Stimulated activated CD4-positive, alpha-beta T cell treated with anti-CD3 and anti-CD28 coated beads, Interleukin-4, amount 100 ng/mL, for 4 hours (primary cell): ENCODE measurements around the gene GFOD1.
"Not testable (repeated sequence)": the region's sequence is repeated elsewhere in the genome, so short reads cannot be mapped to it uniquely, and the experiment has no call there.

Source experiments
- DNase-seq, 2 experiments: peaks; one replicate each; pipeline ENCODE4 v3.0.0-alpha.2; 2020

The GFOD1 gene

DNA sequence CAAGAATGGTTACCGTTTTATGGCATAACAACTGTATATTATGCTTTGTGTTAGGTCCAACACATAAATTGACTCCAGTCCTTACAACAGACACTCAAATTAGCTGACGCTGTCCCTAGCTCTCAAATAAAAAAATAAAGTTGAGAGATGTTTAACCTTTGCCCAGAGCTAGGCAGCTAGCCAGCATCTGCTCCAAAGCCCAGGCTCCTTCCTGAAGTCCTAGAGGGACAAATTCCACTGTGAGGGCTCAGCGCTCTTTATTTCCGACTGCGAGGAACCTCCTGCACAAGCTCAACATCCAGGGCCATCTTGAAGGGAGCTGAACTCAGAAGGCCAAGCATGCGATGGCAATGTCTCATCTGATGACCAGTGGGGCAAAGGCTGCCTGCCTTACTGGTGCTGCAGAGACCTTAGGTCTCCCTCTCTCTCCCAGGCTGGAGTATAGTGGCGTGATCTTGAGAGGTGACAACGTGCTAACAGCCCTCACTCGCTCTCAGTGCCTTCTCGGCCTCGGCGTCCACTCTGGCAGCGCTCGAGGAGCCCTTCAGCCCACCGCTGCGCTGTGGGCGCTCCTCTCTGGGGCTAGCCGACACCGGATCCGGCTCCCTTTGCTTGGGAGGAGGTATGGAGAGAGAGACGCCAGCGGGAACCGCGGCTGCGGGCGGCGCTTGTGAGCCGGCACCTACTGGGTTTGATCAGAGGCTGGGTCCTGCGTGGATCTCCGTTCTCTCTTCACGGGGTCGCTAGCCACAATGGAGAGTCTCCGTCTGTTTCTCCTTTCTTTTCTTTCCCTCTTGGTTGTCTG, 24.7 kb upstream of the GFOD1 start:
- no peak for DNase-seq

DNA sequence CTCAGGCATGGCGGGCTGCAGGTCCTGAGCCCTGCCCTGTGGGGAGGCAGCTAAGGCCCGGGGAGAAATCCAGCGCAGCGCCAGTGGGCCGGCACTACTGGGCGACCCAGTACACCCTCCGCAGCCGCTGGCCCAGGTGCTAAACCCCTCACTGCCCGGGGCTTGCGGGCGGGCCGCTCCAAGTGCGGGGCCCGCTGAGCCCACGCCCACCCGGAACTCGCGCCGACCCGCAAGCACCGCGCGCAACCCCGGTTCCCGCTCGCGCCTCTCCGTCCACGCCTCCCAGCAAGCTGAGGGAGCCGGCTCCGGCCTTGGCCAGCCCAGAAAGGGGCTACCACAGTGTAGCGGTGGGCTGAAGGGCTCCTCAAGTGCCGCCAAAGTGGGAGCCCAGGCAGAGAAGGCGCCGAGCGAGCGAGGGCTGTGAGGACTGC, 23.8 kb upstream of the GFOD1 start:
- DNase-seq, result not testable (repeated sequence)

DNA sequence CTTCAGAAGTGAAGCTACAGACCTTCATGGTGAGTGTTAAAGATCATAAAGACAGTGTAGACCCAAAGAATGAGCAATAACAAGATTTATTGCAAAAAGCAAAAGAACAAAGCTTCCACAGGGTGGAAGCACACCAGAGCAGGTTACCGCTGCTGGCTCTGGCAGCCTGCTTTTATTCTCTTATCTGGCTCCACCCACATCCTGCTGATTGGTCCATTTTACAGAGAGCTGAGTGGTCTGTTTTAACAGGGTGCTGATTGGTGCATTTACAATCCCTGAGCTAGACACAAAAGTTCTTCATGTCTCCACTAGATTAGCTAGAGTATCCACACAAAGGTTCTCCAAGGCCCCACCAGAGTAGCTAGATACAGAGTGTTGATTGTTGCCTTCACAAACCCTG, 23.0 kb upstream of the GFOD1 start:
- not testable (repeated sequence) for DNase-seq

DNA sequence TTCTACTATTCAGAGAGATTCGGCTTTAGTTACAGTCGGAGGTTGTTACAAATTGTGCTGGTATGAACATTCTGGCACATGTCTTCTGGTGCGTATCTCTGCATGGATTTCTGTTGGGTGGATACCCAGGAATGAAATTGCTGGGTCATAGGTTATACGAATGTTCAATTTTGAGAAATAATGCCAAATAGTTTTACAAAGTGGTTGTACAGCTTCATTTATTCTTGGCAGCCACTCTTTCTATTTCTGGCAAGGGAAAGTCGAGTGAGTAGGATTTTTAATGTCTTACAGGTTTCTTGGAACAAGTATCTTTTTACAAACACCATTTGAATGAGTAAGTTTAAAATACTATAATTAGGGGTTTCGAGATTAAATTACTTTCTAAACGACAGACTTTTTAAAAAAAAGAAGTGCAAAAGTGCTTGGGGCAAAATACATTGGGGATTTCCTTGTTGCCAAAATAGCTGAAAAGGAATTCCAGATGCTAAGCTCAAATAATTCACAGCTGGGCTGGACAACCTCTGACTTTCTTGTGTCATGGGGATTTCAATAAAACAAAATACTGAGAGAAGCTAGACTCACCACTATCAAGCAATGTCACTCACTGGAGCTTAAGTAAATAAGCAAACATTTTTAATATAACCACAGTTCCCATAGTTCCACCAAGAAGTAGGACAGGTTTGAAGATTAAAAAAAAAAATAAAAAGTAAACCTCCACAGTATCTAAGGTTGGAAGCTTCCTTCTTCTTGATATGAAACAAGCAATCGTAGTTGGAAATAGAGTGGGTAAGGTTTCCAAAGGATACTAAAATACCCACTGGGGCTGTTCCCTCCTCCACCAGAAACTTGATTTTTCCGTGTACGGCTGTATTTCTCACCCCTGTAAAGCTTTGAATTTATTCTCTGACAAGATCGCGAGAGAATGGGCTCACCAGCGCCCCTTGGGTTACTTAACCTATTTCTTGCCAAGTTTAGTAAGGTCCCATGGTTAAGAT, 21.6 kb upstream of the GFOD1 start:
- DNase-seq, result no peak

DNA sequence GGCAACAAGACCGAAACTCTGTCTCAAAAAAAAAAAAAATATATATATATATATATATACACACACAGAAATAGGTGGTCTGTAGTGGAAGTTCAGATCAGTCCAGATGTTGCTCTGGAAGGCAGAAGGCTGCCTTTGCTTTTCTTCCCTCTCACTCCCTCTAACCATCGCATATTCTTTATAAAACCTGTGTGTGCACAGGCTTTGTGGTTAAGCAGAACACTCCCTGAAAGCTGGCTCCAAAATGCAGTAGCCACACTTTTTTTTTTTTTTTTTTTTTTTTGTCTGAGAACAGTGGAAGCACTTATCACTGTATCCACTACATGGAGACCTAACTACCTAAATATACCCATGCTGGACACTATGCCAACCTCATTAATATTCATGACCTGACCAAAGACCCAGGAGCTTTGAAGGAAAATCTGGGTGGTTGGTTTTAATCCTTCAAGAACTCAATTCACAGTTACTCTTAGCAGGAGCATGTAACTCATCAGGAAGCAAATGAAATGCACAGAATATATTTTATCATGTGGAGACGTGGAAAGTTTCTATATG, 20.0 kb upstream of the GFOD1 start:
- DNase-seq, result no peak

DNA sequence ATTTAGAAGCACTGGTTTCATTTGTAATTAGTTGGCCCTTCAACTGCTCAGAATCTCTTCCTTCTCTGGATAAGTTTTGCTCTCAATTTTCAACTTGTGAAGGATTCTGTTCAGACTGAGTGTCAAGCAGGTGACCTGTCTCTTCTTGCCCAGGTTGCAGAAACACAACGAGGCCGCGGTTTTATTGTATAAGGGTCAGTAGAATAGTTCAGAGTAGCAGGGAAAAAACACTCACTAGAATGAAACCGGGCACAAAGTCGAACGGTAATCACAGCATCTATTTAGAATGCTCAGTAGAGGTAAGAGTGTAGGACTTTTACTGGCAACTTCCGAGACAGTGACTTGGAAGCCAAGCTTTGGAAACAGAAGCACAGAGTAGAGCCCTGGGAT, 17.9 kb upstream of the GFOD1 start:
- no peak for DNase-seq

DNA sequence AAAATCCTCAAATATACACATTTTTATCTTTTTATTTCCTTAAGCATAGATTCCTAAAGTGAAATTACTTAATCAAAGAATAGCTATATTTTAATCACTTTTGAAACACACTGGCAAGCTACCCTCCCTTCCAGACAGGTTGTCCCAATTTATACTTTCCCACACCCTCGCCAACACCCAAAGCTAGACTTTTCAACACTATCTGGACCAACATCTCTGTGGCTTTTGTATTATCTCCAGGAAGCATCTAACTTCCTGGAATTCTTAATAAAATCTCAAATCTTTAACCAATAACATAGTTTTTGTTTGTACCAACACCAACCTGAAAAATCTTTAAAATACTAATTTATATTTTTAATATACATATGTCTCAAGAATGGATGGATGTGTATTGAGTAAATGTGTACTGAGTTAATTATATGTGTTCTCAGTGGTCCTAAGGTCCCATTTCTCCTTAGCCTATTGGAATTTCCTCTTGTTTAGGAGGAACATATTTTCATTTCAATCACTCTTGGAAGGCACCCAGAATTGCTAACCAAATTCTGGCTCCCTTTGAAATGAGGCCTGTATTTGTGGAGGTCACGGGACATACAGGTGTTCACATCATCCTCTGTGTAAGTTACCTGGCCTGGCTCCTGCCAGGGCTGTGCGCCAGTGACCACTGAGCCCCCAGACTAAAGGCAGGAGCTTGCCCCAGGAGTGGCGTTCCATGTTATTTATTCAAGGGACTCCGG, 17.4 kb upstream of the GFOD1 start:
- no peak for DNase-seq

DNA sequence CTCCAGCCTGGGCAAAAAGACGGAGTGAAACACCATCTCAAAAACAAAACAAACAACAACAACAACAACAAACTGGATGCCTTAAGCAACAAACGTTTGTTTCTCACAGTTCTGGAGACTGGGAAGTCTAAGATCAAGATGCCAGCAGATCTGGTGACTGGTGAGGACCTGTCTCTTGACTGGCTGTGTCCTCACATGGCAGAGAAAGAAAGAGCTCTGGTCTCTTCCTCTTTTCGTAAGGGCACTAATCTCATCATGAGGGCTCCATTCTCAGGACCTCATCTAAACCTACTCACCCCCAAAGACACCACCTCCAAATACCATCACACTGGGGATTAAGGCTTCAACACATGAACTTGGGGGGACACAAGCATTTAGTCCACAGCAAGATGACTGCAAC, 13.5 kb upstream of the GFOD1 start:
- DNase-seq, result no peak

DNA sequence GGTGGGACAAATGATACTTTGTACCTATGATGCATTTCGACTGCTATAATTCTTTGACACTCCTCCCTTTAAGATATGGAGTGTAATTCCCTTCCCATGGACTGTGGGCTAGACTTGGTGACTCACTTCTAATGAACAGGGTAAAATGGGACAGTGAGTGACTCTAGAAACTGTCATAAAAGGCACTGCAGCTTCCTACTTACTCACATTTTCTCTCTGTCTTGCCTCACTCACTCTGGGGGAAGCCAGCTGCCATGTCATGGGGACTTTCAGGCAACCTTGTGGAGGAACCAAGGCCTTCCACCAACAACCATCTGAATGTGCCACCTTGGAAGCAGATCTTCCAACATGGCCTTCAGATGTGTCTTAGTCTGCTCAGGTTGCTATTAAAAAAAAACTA, 12.9 kb upstream of the GFOD1 start:
- DNase-seq, result peak in 1 of 2 experiments; percentile 32

DNA sequence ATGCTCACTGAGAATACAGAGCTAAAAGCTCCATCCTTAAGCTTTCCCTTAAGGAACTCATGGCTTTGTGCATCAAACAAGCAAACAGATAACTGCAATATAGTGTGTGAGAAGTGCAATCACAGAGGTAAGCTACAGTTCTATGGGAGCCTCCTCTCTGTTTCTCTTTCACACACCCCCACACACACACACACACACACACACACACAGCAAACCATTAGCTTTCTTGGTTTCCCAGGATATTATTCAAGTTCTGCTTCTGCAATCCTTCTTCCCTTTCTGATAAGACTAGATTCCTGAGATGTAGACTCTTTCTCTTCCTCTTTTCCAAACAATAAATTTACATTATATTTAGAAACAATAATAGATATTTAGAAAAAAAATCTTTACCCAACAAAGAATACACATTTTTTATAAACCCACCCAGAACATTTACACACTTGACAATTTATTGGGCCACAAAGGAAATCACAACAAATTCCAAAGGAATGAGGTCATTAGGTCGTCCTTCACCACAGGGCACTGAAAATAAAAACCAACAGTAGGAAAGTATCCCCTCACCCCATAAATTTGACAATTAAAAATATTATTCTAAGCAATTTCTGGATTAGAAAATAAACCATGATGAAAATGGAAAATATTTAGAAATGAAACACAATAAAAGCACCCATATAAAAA, 9.3 kb upstream of the GFOD1 start:
- no peak for DNase-seq

DNA sequence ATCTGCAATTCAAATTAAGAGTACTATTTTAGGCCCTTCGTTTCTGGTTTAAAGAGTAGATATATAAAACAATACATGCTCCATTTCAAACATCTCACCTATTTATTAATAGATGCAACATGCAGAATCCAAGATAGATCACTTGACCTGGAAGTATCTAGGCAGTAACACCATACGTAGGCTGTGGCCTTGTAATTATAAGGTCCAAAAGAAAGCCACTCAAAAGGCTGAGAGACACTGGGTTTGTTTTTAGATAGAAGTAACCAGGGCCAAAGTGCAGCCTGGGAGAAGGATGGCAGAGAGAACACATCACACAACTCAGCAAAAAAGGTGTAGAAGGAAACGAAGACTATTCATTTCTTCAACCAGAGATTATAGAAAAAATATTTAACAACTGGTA, 8.4 kb upstream of the GFOD1 start:
- no peak for DNase-seq

DNA sequence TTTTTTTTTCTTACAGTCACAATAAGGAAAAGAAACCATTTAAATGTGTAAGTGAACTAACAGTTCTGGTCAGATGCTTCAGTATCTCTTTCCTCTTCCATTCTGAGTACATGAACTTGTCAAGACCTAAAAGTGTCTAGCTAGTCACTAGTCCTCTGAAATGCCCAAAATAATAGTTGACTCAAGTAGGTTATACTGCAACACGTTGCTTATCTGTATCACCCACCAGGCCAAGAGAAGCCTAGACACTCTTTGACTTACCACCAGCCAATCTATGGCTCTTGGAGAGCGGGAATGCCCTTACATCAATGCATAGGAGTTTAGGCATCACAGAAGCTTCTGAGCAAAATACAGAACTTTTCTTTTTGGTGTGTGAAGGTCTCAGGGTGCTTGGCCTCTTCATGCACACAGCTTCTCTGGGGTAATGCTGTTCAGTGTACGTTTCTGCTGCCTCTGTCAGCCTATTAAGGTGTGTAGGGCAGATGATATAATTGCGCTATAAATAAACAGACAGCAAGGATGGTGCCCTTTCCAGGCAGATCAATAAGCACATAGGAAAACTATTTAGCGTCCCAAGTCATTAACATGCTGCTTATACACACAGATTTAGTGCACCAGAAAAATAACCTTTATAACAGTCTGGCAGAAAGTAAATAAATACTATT, 7.8 kb upstream of the GFOD1 start:
- no peak for DNase-seq

DNA sequence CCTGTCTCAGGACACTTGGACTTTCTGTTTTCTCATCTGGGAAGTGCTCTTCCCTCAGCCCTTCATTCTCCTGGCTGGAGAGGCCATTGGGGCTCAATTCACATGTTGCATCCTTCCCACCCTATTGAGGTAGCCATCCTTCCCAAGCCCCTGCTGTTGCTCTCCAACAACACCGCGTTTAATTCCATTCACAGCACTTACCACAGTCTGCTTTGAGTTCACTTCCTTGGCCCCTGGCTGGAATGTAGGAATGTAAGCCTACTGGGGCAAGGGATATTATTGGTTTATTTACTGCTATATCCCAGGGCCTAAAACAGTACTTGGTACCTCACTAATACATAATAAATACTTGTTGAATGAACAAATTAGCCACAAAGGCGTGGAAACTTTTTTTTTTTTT, 6.7 kb upstream of the GFOD1 start:
- no peak for DNase-seq

DNA sequence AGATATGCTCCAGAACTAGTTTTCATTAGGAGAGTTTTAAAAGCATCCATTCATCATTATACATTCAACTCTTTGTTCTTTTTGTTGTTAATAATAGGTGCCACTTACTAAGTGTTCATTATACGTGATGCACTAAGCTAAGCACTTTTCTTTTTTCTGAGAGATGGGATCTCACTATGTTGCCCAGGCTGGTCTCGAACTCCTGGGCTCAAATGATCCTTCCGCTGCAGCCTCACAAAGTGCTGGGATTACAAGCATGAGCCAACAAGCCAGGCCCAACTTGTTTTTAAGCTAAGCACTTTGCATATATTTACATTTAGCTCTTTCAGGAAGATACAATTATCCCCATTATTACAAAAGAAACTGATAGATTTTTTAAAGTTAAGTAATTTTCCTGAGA, 5.7 kb upstream of the GFOD1 start:
- no peak for DNase-seq

DNA sequence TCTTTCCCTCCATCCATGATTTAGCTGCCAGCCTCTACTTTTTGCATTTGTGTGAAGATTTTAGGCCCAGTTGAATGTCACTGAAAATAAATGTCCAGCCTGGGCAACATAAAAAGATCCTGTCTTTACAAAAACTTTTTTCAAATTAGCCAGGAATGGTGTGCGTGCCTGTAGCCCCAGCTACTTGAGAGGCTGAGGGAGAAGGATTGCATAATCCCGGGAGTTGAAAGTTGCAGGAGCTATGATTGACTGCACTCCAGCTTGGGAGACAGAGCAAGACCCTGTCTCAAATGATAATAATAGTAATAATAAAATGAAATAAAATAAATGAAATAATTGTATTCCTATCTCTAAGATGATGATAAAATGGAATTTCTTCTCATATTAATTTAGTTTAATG, 5.0 kb upstream of the GFOD1 start:
- no peak for DNase-seq

DNA sequence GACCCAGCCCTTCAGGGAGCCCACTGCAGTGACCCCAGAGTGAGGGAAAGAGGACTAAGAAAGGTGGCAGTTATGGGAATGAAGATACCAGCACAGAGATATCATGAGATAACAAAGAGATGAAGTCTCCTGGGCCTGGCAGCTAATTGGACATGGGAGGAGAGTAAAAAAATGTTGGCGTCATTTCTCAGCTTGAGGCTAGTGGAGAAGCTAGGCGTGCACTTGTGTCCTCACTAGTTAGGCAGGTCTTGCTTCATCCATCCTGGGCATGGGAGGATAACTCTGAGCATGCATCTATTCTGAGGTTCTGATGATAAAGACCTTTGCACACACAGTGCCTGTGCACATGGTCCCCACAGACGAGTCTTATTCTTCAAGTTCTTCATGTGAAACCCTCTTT, 4.1 kb upstream of the GFOD1 start:
- DNase-seq, result no peak

DNA sequence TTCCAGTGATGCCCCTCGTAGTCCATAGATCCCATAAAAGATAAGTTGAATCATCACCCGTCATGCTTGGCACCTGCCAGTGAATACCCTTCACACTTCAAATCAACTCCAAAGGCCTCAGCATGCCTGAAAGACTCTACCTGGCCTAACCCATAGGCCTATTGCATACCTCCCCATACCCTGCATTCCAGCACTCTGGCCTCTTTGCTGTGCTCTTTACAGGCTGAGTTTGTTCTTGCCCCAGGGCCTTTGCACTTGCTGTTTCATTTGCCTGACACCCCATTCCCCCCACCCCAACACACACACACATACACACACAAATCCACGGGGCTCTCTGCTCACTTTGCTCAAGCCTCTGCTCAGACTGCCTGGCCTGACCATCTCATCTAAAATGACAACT, 3.0 kb upstream of the GFOD1 start:
- no peak for DNase-seq

DNA sequence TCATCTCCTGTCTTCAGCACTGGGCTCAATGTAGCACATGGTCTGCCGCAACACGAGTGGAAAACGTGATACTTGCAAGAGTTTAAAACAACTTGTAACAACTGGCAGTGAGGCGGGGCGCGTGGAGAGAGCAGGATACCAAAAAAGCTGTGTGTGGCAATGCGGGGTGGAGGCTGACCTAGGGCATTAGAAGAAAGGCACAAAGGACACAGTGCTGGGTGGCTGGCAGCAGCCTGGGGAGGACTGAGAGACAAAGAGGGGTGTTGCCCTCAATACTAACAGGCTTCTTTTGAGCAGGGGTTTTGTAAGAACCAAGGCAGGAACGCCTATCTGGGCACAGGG, 1.5 kb upstream of the GFOD1 start:
- no peak for DNase-seq

DNA sequence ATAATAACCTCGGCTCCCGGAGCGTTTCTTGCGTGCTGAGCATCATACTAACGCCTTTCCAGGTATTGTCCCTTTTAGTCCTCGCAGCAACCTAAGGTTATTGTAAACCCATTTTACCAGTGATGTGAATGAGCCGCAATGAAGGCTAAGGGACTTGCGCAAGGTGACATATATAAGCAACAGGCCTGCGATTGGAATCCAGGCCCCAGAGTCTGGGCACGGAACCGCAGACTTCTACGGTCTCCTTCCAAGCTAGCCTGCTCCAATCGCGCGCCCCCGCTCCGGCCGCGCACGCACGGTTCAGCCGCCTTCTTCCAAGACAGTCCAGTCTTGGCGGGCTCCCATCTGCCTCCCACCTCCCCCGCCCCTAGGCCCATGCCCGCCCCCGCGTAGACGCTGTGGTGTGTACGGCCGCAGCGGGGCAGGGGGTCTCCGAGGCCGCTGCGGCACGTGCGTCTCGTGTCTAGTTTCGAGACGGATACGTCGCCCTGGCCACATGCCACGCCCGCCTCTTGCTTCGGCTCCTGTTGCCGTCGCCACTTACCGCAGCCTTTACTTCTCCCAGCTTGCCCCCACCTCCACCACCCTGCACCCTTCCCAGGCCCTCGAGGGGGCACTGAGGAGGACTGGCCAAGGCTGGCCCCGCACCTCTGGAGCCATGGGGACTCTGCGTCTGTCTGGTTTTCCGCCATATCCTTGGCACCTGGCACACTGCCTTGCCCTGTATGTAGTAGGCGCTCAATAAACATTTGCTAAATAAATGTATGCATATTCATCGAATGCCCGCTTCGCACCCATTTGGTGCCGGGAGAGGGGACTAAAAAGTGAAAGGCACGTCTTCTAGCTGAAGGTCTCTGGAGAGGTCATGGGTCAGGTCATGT, 855 bp upstream of the GFOD1 start:
- peak in 1 of 2 experiments; percentile 8 for DNase-seq

DNA sequence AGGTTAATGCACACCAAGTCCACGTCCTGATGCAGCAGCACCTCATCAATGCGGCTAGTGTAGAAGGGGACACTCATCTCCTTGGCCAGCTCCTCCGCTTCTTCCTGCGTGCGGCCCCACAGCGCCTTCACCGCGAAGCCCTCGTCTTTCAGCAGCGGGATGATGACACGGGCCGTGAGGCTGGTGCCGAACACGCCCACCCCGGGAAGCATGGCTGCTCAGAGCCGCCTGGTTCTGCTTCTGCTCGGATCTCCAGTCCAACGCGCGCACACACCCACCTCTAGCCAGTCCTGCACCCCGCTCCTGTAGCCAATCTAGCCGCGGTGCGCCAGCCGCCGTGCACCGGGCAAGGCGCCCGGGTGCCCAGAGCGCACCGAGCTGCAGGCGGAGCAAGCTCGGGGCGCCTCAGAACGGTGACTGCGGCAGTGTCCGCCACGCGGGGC, 700 bp downstream of the GFOD1 start:
- peak; percentile 57 to 67 for DNase-seq
